ENCODE data around the gene RPLP2.

RPLP2 gene

GRCh38 chr11:846496-847098 is 36.8 kb downstream of the RPLP2 start:
- no peak for DNase-seq (ENCODE audit: low read depth in 1 of 2, low spot score in 1 of 2)

GRCh38 chr11:847876-848275 is 38.1 kb downstream of the RPLP2 start:
- no peak for DNase-seq (ENCODE audit: low read depth in 1 of 2, low spot score in 1 of 2)

- DNase-seq (ENCODE audit: low read depth in 1 of 2, low spot score in 1 of 2), result peak; percentile 37 to 47
These were observed 38.7 kb downstream of the RPLP2 start for GRCh38 chr11:848380-848931.

- DNase-seq (ENCODE audit: low read depth in 1 of 2, low spot score in 1 of 2), result no peak
These were observed 39.5 kb downstream of the RPLP2 start for GRCh38 chr11:849104-849824.

GRCh38 chr11:849951-850774 is 40.4 kb downstream of the RPLP2 start:
- no peak for DNase-seq (ENCODE audit: low read depth in 1 of 2, low spot score in 1 of 2)

GRCh38 chr11:850775-851763 is 41.3 kb downstream of the RPLP2 start:
- DNase-seq (ENCODE audit: low read depth in 1 of 2, low spot score in 1 of 2), result no peak

- no peak for DNase-seq (ENCODE audit: low read depth in 1 of 2, low spot score in 1 of 2)
These were observed 43.0 kb downstream of the RPLP2 start for GRCh38 chr11:852762-853161.

- DNase-seq (ENCODE audit: low read depth in 1 of 2, low spot score in 1 of 2), result no peak
These were observed 44.1 kb downstream of the RPLP2 start for GRCh38 chr11:853682-854448.

GRCh38 chr11:854601-855329 is 45.0 kb downstream of the RPLP2 start:
- DNase-seq (ENCODE audit: low read depth in 1 of 2, low spot score in 1 of 2), result no peak

- no peak for DNase-seq (ENCODE audit: low read depth in 1 of 2, low spot score in 1 of 2)
These were observed 45.5 kb downstream of the RPLP2 start for GRCh38 chr11:855330-855674.

GRCh38 chr11:855796-856195 is 46.0 kb downstream of the RPLP2 start:
- DNase-seq (ENCODE audit: low read depth in 1 of 2, low spot score in 1 of 2), result no peak

- no peak for DNase-seq (ENCODE audit: low read depth in 1 of 2, low spot score in 1 of 2)
These were observed 46.6 kb downstream of the RPLP2 start for GRCh38 chr11:856397-856796.

- no peak for DNase-seq (ENCODE audit: low read depth in 1 of 2, low spot score in 1 of 2)
These were observed 48.4 kb downstream of the RPLP2 start for GRCh38 chr11:858053-858761.

GRCh38 chr11:858762-859339 is 49.1 kb downstream of the RPLP2 start:
- no peak for DNase-seq (ENCODE audit: low read depth in 1 of 2, low spot score in 1 of 2)

- no peak for DNase-seq (ENCODE audit: low read depth in 1 of 2, low spot score in 1 of 2)
These were observed 49.8 kb downstream of the RPLP2 start for GRCh38 chr11:859394-860131.

GRCh38 chr11:860234-861104 is 50.7 kb downstream of the RPLP2 start:
- no peak for DNase-seq (ENCODE audit: low read depth in 1 of 2, low spot score in 1 of 2)

- no peak for DNase-seq (ENCODE audit: low read depth in 1 of 2, low spot score in 1 of 2)
These were observed 51.3 kb downstream of the RPLP2 start for GRCh38 chr11:861105-861479.
